SK-N-SH treated with all-trans-retinoic acid at 6 μM for 48 hours (cell line): Measurements from ENCODE around the gene DEPDC4.

Experiments
- ATAC-seq: fragments of 200-7000 bp; cut with Tn5 transposase; 3 replicates; pipeline ENCODE4 v1.9.1; 2020; ENCODE audit warnings: mild to moderate bottlenecking, moderate library complexity
- ARNTL ChIP-seq: fragments of 450-650 bp; formaldehyde crosslinking; IDR thresholded peaks from 2 replicates; pipeline ENCODE4 v1.5.0; 2020; ENCODE audit warnings: low read depth, mild to moderate bottlenecking, moderate library complexity, borderline replicate concordance
- BACH2 ChIP-seq: fragments of 250-450 bp; sonication (Bioruptor Pico); IDR thresholded peaks from 2 replicates; pipeline ENCODE4 v1.9.0; 2021; ENCODE audit warnings: mild to moderate bottlenecking, borderline replicate concordance
- CREB5 ChIP-seq: fragments of 250-450 bp; sonication (Bioruptor Pico); IDR thresholded peaks from 2 replicates; pipeline ENCODE4 v1.5.1; 2020; ENCODE audit warnings: low read depth, mild to moderate bottlenecking, moderate library complexity
- CSDC2 ChIP-seq: fragments of 250-450 bp; sonication (Bioruptor Pico); IDR thresholded peaks from 2 replicates; pipeline ENCODE4 v1.5.0; 2020; ENCODE audit warnings: mild to moderate bottlenecking, moderate library complexity
- CSRNP3 ChIP-seq: fragments of 250-450 bp; sonication (Bioruptor Pico); IDR thresholded peaks from 2 replicates; pipeline ENCODE4 v1.5.1; 2021; ENCODE audit warnings: mild to moderate bottlenecking, moderate library complexity
- ESRRG ChIP-seq: fragments of 250-450 bp; sonication (Bioruptor Pico); IDR thresholded peaks from 2 replicates; pipeline ENCODE4 v1.6.1; 2021; ENCODE audit warnings: mild to moderate bottlenecking
- GLIS3 ChIP-seq: fragments of 250-450 bp; sonication (Bioruptor Pico); IDR thresholded peaks from 2 replicates; pipeline ENCODE4 v1.5.0; 2020; ENCODE audit warnings: mild to moderate bottlenecking, moderate library complexity
- ISL1 ChIP-seq: fragments of 250-450 bp; sonication (Bioruptor Pico); IDR thresholded peaks from 2 replicates; pipeline ENCODE4 v2.1.2; 2022; ENCODE audit warnings: mild to moderate bottlenecking, moderate library complexity
- OSR1 ChIP-seq: fragments of 250-450 bp; sonication (Bioruptor Pico); IDR thresholded peaks from 2 replicates; pipeline ENCODE4 v1.8.0; 2022; ENCODE audit warnings: moderate library complexity, mild to moderate bottlenecking, inconsistent platforms
- PATZ1 ChIP-seq: fragments of 250-450 bp; sonication (Bioruptor Pico); IDR thresholded peaks from 2 replicates; pipeline ENCODE4 v1.8.0; 2020; ENCODE audit warnings: mild to moderate bottlenecking, moderate library complexity, borderline replicate concordance
- POU6F1 ChIP-seq: fragments of 250-450 bp; sonication (Bioruptor Pico); IDR thresholded peaks from 2 replicates; pipeline ENCODE4 v1.8.0; 2021; ENCODE audit warnings: low read depth, mild to moderate bottlenecking, moderate library complexity, borderline replicate concordance
- PPARA ChIP-seq: fragments of 250-450 bp; sonication (Bioruptor Pico); IDR thresholded peaks from 2 replicates; pipeline ENCODE4 v1.5.0; 2020; ENCODE audit warnings: mild to moderate bottlenecking, borderline replicate concordance
- RARB ChIP-seq: fragments of 250-450 bp; sonication (Bioruptor Pico); IDR thresholded peaks from 2 replicates; pipeline ENCODE4 v1.8.0; 2021; ENCODE audit warnings: mild to moderate bottlenecking, moderate library complexity
- SNAI2 ChIP-seq: fragments of 250-450 bp; sonication (Bioruptor Pico); IDR thresholded peaks from 2 replicates; pipeline ENCODE4 v1.5.0; 2020; ENCODE audit warnings: mild to moderate bottlenecking, moderate library complexity
- TCF4 ChIP-seq: fragments of 250-450 bp; sonication (Bioruptor Pico); IDR thresholded peaks from 2 replicates; pipeline ENCODE4 v1.8.0; 2021; ENCODE audit warnings: mild to moderate bottlenecking, moderate library complexity, borderline replicate concordance
- TOX ChIP-seq: fragments of 250-450 bp; sonication (Bioruptor Pico); IDR thresholded peaks from 2 replicates; pipeline ENCODE4 v1.8.0; 2021; ENCODE audit warnings: mild to moderate bottlenecking, moderate library complexity, borderline replicate concordance
- ZC3H10 ChIP-seq: fragments of 250-450 bp; sonication (Bioruptor Pico); IDR thresholded peaks from 2 replicates; pipeline ENCODE4 v1.5.1; 2021; ENCODE audit warnings: mild to moderate bottlenecking, moderate library complexity
- ZFP3 ChIP-seq: fragments of 250-450 bp; sonication (Bioruptor Pico); IDR thresholded peaks from 2 replicates; pipeline ENCODE4 v1.5.0; 2020; ENCODE audit warnings: mild to moderate bottlenecking, moderate library complexity
- ZNF565 ChIP-seq: fragments of 450-650 bp; formaldehyde crosslinking; conservative IDR thresholded peaks from 2 replicates; pipeline ENCODE4 v1.5.0; 2020; ENCODE audit warnings: low read depth, mild to moderate bottlenecking, moderate library complexity
- ZNF70 ChIP-seq: fragments of 450-650 bp; formaldehyde crosslinking; IDR thresholded peaks from 2 replicates; pipeline ENCODE4 v1.5.0; 2020; ENCODE audit warnings: mild to moderate bottlenecking, moderate library complexity
- ZNF8 ChIP-seq: fragments of 450-650 bp; formaldehyde crosslinking; IDR thresholded peaks from 2 replicates; pipeline ENCODE4 v1.5.0; 2020; ENCODE audit warnings: mild to moderate bottlenecking, moderate library complexity

Gene DEPDC4

GRCh38 chr12:100251917-100252316, 15.0 kb downstream of the DEPDC4 start:
- no peak for ATAC-seq
- TF ChIP-seq ZC3H10 (CRISPR knock-in tag) (no peak), ZNF70 (no peak), ZFP3 (CRISPR knock-in tag) (no peak), OSR1 (no peak), GLIS3 (CRISPR knock-in tag) (no peak), ISL1 (CRISPR knock-in tag) (no peak), CSRNP3 (CRISPR knock-in tag) (no peak), BACH2 (CRISPR knock-in tag) (no peak), TCF4 (CRISPR knock-in tag) (no peak), CSDC2 (CRISPR knock-in tag) (no peak), TOX (CRISPR knock-in tag) (no peak), ZNF8 (CRISPR knock-in tag) (no peak), ZNF565 (CRISPR knock-in tag) (no peak)

GRCh38 chr12:100249941-100250340, 16.9 kb downstream of the DEPDC4 start:
- no peak for ATAC-seq
- TF ChIP-seq CSDC2 (CRISPR knock-in tag) (no peak), ISL1 (CRISPR knock-in tag) (no peak), ZNF8 (CRISPR knock-in tag) (no peak), TCF4 (CRISPR knock-in tag) (no peak), ARNTL (no peak), TOX (CRISPR knock-in tag) (no peak), CSRNP3 (CRISPR knock-in tag) (no peak), PPARA (CRISPR knock-in tag) (no peak)

GRCh38 chr12:100248886-100249285, 18.0 kb downstream of the DEPDC4 start:
- ATAC-seq = no peak
- TF ChIP-seq ZC3H10 (CRISPR knock-in tag) (no peak), POU6F1 (no peak), TCF4 (CRISPR knock-in tag) (no peak), CREB5 (no peak), SNAI2 (CRISPR knock-in tag) (no peak), ARNTL (no peak), BACH2 (CRISPR knock-in tag) (no peak)
- TF ChIP-seq, all 23 proteins: peak for 0

- TF ChIP-seq OSR1 (no peak), RARB (no peak), ESRRG (no peak), CSDC2 (CRISPR knock-in tag) (no peak), ARNTL (no peak), TOX (CRISPR knock-in tag) (no peak), PPARA (CRISPR knock-in tag) (no peak), TCF4 (CRISPR knock-in tag) (no peak), ZC3H10 (CRISPR knock-in tag) (no peak), ZNF565 (CRISPR knock-in tag) (no peak)
- ATAC-seq = no peak
These were observed 19.1 kb downstream of the DEPDC4 start for GRCh38 chr12:100247765-100248164.

GRCh38 chr12:100243137-100243536, 23.7 kb downstream of the DEPDC4 start:
- no peak for ATAC-seq

More at GRCh38 chr12:100243137-100243536, 23.7 kb downstream of the DEPDC4 start:
- no peak for TF ChIP-seq RARB
- no peak for TF ChIP-seq PATZ1 (CRISPR knock-in tag)
- no peak for TF ChIP-seq ARNTL
- no peak for TF ChIP-seq ISL1 (CRISPR knock-in tag)
- no peak for TF ChIP-seq CREB5
- TF ChIP-seq CSRNP3 (CRISPR knock-in tag) = no peak
- no peak for TF ChIP-seq ZNF565 (CRISPR knock-in tag)
